GM21529 (cell line): ENCODE measurements around the gene IL1RAPL1.
"Not testable (repeated sequence)": the region's sequence is repeated elsewhere in the genome, so short reads cannot be mapped to it uniquely, and the experiment has no call there.

ENCODE experiments used
- ATAC-seq: cut with Tn5 transposase; IDR thresholded peaks from one replicate; pipeline ENCODE4 v1.9.1; 2021; ENCODE audit not compliant: unreplicated experiment

The IL1RAPL1 gene

DNA sequence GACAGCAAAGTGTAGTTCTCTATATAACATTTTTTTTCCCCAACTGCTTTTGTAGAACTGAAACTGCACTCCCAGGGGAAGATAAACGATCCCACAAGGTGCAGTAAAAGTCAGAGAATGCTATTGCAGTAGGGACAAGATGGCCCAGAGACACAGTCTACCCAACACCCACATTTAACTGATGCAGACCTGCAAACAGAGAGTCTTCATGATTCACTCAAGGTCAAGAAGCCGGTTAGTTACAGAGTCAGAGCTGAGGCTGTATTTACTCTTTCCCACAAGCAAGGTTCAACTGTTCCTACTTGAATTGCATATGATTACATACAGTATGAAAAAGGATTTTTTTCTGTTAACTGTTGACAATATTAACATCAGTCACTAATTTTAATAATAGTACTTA, 654.6 kb downstream of the IL1RAPL1 start:
- no peak for ATAC-seq

DNA sequence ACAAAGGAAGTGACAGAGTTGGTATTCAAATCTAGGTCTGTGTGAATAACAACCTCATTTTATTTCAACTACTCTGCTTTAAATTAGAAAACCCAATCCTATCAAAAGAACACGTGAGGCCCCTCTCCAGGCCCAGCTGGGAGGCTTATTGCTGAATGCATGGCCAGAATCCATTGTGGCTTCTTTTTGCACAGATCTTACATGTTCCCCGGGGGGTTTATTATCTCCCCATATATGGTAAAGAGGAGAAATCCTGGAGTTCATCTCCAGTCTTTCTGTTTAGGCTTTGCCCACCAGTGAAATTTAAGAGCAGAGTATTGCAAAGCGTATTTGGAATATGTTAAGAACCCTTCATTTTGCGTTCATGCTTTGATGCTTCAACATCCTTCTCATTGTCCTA, 655.6 kb downstream of the IL1RAPL1 start:
- no peak for ATAC-seq

DNA sequence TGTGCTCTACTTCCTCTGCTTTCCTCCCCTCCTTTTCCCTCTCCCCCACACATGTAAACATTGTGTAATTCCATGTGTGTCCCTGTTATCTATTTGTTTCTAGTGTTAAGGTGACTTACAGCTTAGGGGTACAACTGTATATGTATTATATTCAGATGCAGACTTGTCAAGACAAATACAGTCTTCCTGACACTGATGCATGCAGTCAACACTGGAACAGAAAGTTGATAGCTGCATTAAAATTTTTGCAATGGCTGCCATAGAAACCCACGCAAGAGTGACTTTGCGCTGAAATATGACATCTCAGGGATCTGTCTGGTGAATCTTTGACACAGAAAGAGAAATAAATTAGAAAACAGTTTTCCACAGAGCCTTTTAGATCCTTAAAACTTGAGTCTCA, 656.7 kb downstream of the IL1RAPL1 start:
- ATAC-seq = no peak

DNA sequence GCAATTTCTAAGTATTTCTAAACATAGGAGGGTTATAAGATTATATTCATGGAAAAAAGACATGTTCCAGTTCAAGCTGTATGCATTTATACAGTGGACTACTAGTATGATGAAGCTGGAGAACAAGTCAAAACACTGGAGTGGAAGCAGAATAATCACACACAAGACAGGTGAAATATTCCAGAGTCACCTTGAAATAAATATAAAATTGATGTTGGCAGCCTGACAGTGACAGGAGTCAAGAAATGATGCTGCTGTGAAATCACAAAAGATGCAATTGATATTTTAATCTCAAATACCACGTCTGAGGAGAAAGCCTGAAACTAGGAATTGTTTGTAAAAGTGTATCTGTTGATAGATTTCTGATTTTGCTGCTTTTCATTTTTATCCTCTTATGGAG, 667.3 kb downstream of the IL1RAPL1 start:
- no peak for ATAC-seq

DNA sequence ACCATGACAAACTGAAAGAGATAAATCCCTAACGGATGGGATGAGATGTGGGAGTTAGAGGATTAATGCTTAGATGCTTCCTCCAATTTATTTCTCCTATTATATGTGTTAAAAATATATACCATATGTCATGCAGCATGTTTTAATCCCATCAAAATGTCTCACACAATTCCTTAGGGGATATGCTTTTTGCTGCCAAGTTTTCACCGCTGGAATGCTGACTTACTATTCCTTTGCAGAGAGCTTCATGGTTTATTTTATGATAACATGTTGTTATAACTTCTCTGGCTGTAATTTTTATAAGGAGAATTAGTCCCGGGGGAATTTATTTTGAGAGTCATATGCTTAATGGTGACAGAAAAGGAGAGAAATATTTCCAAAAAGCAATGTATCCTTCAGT, 670.3 kb downstream of the IL1RAPL1 start:
- no peak for ATAC-seq

DNA sequence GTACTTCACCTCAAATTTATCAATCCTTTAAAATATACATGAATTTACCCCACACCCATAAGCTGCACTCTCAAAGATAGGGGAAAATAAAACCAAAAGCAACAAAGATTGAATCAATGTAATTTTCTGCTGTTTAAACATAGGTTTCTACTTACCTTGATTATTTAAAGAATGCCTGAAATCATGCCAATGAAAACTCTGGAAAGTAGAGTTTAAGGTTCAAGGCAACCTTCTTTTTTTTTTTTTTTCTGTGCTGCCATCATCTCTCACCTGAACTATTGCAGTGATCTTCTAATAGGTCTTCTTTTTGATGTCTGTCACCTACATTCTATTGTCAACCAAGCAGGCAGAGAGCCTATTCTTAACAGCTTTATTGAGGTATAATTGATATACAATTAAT, 682.1 kb downstream of the IL1RAPL1 start:
- ATAC-seq = no peak

DNA sequence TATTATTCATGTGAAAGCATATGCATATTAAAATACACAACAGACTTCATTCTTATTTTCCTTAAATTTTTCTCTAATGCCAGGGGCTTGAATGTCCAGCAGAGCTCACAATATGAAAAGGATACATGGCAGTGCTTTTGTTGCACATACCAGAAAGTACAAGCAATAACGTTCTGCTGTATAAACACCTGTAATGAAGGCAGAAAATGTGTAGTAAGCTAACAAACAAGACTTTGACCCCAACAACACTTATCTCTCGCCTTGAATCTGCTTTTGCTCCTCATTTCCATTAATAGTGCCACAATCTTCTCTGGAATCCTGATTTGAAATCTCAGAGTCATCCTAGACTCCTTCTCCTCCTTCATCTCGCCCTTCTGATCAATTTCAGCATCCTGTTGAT, 687.3 kb downstream of the IL1RAPL1 start:
- no peak for ATAC-seq

DNA sequence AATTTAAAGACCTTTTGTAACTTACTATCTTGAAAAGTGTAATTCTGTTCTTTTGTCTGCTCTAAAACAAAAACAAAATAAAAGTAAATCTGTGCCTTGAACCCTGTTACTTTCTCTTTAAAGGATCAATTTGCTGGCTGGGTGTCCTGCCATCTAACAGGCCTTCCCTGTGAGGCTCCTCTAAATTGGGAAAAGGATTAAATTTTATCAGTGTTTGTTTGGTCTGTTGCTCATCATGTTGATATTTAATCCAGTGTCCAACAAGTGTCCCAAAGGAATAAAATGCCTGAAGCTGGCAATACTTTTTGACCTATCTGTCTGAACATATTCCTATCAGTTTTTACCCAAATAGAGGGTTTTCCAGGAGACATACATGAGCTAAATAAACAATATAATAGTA, 688.7 kb downstream of the IL1RAPL1 start:
- no peak for ATAC-seq

DNA sequence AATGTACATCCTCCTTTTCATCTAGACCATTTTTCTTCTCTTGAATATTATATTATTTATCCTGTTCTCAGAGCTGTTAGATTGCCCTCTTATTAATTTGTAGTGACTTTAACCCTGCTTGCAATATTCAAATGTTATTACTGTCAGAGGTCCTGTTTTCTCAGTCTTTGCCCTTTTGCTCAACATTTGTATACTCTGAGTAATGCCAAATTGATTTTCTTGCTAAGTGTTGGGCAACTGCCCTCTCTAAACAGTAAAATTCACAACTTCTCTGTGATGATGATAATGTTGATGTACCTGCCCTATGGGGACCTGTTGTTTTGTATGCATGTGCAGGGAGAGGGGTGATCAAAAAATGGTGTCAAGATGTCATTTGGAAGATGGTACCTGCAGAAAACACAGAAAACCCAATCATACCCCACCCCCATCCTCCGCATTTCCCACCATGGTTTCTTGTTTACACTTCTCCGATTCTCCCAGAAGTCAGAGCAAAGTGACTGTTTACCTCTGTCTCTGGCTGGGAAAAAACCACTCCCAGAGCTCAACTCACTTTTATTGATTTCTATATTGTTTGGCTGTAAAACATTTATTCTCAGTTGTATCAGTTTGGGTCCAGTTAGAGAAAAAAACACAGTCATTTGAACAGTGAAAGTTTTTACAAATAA, 694.0 kb downstream of the IL1RAPL1 start:
- ATAC-seq = no peak

DNA sequence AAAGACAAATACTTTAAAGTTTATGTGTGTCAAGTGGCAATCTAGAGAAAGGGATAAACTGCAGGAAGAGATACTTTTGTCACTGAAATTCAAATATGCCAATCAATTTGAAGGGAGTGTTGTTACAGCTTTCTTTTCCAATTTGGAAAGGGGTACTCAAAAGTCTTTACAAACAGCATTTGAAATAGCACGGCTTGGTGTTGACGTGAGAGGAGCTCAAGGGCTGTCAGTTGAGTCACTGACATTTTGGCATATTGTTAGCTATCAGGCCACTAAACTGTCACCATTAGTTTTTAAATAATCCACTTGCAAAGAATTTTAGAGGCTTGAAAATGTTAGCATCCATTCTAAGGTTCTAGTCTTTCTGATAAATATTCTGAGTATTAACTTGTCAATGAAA, 698.4 kb downstream of the IL1RAPL1 start:
- ATAC-seq = no peak

DNA sequence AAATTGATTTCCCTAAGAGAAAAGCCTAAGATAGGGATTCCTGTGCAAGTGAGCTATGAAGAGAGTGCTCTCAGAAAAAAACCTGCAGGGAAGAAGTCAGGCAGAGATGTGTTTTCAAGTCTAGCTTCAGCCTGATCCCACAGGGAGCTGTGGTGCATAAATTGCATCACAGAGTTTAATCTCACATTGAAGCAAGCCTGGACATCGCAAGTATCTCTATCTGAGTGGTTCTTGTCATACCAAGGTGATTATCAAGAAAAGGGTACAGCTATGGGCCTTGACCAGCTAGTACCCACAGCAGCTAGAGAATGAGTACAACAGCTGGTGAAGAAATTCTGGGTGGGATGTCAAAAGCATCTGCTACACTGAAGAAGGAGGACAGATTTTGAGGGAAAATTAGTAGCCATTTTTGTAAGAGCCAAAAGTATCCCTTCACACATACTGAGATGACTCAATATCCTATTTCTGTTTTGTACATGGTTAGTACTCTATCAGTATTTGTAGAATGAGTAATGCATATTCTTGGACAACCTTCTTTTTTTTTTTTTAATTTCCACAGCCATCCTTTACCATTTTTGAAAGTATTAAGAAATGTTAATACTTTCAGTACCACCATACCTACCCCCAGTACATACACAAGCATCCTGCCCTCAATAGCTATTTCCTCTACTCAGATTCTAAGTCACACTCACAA, 708.9 kb downstream of the IL1RAPL1 start:
- no peak for ATAC-seq

DNA sequence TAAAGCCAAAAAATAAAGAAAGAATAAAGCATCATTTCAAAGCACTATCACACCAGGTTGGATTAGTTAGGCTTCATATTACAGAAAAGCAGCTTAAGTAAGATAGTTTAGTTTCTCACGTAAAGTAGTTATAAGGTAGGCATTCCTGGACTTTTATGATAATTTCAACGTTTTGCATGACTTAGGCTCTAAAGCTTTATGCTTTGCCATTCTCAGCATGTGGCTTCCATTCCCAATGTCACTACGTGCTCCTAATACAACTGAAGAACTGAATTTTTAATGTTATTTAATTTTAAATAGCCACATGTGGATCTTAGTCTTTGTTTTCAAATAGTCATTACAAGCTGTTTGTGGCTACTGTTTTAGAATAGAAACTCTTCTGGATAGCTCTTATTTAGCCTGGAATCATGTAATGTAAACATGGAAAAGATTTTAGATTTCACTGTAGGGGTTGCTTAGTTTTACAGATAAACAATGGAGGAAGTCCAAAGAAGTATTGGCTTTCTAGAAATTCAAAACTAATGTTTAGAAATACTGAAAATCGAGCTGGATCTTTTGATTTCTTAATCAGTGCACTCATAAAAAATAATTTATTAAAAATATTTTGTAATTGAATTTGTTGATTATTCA, 710.0 kb downstream of the IL1RAPL1 start:
- no peak for ATAC-seq

DNA sequence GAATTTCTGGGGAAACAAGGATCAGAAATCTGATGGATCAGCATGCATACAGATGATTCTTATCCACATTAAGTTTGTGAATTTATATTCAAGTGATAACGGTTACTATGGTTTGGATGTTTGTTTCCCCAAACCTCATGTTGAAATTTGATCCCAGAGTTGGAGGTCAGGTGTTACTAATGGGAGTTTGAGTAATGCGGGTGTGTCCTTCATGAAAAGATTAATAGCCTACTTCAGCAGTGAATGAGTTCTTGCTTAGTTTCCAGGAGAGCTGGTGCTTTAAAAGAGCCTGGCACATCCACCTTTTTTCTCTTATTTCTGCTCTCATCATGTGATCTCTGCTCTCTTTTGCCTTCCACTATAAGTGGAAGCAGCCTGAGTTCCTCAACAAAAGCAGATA, 712.4 kb downstream of the IL1RAPL1 start:
- no peak for ATAC-seq

DNA sequence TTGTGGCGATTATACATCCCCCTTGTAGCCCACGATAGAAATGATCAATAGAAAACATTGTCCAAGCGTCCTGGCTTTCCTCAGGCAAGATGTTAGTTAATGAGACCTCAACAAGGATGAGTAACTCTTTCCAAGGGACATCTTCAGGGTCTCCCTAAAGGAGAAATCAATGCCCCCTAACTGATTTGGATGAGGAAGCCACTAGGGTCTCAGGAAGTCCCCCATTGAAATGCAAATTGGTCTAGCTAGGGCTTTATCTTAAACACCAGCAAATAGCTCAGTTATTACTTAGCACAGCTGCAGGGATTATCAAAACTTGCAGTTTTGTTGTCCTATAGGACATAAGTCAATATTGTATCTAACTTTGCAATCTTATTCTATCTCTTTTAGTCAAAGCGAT, 721.5 kb downstream of the IL1RAPL1 start:
- ATAC-seq = no peak

DNA sequence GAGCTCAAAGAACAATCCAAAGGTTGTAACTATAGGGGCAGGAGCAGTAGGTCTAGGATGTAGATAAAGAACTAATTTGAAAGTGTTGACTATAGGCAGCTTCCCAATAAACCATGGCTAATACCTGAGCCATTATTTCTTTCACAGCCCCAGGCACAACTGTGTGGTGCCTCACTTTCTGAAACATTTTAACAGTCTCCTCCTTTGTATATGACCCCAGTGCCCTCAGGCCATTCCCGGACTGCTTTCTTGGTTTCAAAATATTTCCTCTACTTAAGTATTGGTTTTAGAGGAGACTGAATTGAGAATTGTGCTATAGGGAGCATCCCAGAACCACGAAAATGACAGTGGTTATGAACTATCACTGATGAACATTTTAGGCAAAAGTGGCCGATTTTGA, 728.7 kb downstream of the IL1RAPL1 start:
- no peak for ATAC-seq

DNA sequence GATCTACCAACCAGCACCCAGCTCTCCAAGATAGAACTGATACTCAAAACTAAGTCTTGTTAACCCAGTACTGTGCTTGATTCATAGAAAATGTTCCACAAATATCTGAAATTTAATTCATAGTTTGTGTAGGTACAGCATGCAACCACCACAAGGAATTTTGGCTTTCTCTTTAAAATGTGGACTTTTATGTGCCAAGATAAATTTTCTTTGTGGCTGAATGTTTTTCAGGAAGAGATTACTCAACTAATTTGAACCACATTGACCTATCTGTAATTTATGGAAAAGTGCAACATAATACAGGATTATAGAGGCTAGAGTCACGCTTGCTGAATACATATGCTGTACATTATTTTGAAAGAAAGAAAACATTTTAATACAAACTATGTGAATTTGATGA, 730.8 kb downstream of the IL1RAPL1 start:
- no peak for ATAC-seq

DNA sequence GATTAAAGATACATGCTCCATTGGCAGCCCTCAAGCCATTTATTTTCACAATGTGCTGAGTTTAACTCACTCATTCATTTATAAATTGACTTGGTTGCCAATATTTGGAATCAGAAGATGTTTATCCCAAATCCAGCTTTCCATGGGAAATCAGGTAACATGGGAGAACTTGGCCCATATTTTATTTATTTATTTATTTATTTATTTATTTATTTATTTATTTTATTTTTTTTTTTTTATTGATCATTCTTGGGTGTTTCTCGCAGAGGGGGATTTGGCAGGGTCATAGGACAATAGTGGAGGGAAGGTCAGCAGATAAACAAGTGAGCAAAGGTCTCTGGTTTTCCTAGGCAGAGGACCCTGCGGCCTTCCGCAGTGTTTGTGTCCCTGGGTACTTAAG, 745.2 kb downstream of the IL1RAPL1 start:
- ATAC-seq = not testable (repeated sequence)

DNA sequence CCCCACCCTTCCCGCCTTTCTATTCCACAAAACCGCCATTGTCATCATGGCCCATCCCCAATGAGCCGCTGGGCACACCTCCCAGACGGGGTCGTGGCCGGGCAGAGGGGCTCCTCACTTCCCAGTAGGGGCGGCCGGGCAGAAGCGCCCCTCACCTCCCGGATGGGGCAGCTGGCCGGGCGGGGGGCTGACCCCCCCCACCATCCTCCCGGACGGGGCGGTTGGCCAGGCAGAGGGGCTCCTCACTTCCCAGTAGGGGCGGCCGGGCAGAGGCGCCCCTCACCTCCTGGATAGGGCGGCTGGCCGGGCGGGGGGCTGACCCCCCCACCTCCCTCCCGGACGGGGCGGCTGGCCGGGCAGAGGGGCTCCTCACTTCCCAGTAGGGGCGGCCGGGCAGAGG, 745.8 kb downstream of the IL1RAPL1 start:
- ATAC-seq = not testable (repeated sequence)

DNA sequence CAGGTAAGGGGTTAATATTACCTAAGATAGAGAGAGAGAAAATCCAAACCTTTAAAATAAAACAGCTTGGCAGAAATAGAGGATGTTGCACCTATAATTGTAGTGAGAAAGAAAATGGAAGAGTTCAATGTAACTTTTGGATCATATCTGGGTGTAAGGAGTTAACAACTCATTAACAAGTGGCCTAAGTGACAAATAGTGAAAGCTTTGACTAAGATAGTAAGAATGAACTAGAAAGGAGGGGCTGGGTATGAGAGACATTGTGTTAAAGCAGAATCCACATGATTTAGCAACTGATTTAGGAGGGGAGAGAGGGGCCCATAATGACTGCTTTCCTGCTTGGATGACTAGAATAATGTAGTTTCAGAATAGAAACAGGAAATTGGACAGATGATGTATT, 761.0 kb downstream of the IL1RAPL1 start:
- no peak for ATAC-seq

DNA sequence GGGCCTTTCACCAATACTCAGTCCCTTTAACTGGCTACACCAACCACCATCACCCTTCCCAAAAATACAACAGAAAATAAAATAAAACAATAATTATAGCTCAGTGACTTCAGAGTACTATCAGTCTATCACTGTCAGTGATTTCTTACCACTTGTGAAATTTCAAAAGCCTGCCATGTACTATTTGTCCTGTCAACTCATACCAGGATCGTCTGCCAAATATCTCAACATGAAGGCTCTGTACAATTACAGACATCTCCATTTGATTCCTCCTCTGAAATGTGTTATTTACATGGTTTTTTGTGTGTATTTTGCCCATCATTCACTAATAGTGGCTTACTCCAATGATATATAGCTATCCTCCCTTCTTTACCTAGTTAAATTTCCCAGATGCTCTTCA, 772.0 kb downstream of the IL1RAPL1 start:
- no peak for ATAC-seq

DNA sequence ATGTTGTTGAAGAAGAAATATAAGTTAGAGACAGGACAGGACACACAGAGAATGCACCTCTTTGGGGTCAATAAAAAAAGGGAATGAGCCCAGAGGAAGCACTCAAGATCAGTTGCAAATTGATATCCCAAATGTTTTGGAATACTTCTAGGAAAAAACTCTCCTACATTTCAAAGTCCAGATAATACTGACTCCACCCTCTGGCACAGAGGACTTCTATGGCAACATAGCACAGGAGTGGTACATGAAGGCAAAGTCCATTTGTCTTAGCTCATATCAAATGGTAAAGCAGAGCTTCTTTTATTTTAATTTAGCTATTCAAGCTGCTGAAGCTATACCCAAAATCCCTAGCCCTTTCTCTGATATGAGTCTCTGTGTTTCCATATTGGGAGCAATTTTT, 787.5 kb downstream of the IL1RAPL1 start:
- not testable (repeated sequence) for ATAC-seq

DNA sequence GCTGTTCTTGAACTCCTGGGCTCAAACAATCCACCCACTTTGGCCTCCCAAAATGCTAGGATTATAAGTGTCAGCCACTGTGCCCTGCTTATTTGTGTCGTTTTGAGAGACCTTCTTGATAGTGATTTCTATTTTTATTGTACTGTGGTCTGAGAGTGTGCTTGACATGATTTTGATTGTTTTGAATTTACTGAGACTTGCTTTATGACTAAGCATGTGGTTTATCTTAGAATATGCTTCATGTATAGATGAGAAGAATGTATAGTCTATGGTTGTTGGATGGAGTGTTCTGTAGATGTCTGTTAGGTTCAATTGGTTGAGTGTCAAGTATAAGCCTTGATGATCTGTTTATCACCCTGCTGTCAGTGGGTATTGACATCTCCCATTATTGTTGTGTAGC, 789.3 kb downstream of the IL1RAPL1 start:
- no peak for ATAC-seq
